ENCODE data around the gene UMOD.
A peak's percentile ranks its signal among the peaks of the same experiment; 100 is the strongest.

The UMOD gene

DNA sequence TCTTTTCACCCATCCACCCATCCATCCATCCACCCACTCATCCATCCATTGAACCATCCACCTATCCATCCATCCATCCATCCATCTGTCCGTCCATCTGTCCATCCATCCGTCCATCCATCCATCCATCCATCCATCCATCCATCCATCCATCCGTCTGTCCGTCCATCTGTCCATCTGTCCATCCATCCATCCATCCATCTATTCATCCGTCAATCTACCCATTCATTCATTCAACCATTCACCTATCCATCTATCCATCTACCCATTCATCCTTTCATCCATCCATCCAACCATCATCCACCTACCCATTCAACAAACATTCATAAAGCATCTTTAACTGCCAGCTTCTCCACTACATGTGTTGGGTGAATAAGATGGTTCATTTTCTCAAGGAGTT lies 54.1 kb downstream of the UMOD start:
- DNase-seq, result no peak

GRCh38 chr16:20291208-20292206 lies 61.0 kb downstream of the UMOD start:
- DNase-seq, result peak in 1 of 3 experiments; percentile 22

DNA sequence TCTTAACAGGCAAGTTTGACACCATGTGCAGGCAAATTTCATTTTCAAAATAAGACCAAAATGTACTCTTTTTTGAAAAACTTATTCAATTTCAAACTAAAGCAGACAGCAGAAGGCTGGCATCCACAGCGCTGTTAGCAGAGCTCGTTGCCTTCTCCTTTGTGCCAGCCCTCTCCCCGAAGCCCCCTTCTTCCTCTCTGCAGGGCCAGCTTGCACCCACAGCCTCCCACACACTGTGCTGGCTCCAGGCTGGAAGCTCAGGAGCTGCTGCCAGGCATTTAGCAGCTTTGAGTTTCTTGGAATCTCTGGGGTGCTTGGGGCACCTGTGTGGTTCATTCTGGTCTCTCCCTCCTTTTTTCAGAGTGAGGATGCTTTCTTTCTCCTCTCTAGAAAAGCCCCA lies 62.9 kb downstream of the UMOD start:
- no peak for DNase-seq

DNA sequence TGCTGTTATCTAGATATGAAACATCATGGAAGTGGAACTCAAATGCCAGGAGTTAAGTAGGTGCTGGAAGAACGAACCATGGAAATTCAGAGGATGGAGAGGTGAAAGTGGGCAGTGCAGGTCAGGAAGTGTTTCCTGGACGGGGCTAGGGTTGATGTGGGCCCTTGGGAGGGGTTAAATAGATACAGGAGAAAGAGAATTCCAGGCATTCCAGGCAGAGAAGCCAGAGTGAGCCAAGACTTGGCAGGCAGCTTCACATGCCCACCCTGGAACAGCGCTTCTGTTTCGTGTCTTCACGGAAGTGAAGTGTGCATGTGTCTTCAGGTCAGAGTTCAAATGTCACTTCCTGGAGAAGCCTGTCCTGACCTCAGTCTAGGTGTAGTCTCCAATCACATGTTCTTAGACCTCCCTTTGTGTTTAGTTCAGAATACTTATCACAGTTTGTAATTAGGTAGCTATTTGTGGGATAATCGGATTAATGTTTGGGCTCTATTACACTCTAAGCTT lies 66.5 kb downstream of the UMOD start:
- DNase-seq, result no peak
